Measurements from ENCODE around the gene PAQR4. TPM values are rescaled to one million over a fixed set of nuclear protein-coding genes. Genes with fewer than 3 reads are reported as not detected.

The PAQR4 gene
- total and polyA plus RNA-seq, 2 of the 13 experiments (the other 11 are each of a cell fraction or from before 2014, with no cell fraction given) = 15.9 to 24.8 TPM

DNA sequence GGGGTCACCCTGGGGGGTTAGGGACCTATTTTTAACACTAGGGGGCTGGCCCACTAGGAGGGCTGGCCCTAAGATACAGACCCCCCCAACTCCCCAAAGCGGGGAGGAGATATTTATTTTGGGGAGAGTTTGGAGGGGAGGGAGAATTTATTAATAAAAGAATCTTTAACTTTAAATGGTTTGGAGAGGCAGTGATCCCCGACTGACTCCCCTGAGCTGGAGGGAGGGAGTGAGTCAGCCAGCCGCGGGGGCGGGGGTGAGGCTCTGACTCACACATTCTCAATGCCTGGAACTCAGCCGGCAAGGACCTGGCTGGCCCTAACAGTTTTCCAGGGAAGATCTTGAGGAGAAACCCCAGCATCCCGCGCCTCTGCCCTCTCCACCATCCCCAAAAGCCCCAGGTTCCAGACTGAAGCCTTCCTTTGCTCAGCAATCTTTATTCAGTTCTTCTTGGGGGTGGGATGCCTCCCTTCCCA is 53.1 kb downstream of the PAQR4 start (continued):
- TF ChIP-seq, protein P1, sequence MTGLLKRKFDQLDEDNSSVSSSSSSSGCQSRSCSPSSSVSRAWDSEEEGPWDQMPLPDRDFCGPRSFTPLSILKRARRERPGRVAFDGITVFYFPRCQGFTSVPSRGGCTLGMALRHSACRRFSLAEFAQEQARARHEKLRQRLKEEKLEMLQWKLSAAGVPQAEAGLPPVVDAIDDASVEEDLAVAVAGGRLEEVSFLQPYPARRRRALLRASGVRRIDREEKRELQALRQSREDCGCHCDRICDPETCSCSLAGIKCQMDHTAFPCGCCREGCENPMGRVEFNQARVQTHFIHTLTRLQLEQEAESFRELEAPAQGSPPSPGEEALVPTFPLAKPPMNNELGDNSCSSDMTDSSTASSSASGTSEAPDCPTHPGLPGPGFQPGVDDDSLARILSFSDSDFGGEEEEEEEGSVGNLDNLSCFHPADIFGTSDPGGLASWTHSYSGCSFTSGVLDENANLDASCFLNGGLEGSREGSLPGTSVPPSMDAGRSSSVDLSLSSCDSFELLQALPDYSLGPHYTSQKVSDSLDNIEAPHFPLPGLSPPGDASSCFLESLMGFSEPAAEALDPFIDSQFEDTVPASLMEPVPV (CRISPR knock-in tag; IDR thresholded peaks at IDR 0.05) = no peak
- TF ChIP-seq HOXA3 (CRISPR knock-in tag; IDR thresholded peaks at IDR 0.05) (no peak), POLR2A (IDR thresholded peaks at IDR 0.05; ENCODE audit: insufficient read depth in 1 of 2, low read depth in 2 of 2, low read length in 2 of 2) (peak in 1 of 2 experiments; percentile 40; a peak in 2 of 4 replicates), TMF1 (CRISPR knock-in tag; IDR thresholded peaks at IDR 0.05; ENCODE audit: low read depth) (no peak), SAP130 (CRISPR knock-in tag; IDR thresholded peaks at IDR 0.05; ENCODE audit: low read depth) (peak; percentile 55), GATAD2A (CRISPR knock-in tag; IDR thresholded peaks at IDR 0.05) (peak; percentile 16; the same call in 1 of the 2 replicates), NR2F1 (CRISPR knock-in tag; IDR thresholded peaks at IDR 0.05) (peak in 1 of 2 experiments; percentile 40; a peak in 1 of 4 replicates), XRCC5 (optimal IDR thresholded peaks at IDR 0.05; ENCODE audit: low read length) (peak; percentile 19), FOSL1 (CRISPR knock-in tag; IDR thresholded peaks at IDR 0.05; ENCODE audit: borderline replicate concordance) (peak; percentile 91), MTF2 (CRISPR knock-in tag; IDR thresholded peaks at IDR 0.05; ENCODE audit: borderline replicate concordance) (no peak), JUND (CRISPR knock-in tag; IDR thresholded peaks at IDR 0.05) (peak; percentile 92), ZMYM3 (CRISPR knock-in tag; IDR thresholded peaks at IDR 0.05) (no peak), SP5 (CRISPR knock-in tag; IDR thresholded peaks at IDR 0.05; ENCODE audit: borderline replicate concordance, low read depth) (peak; percentile 40; the same call in 1 of the 2 replicates), RAD21 (CRISPR knock-in tag; IDR thresholded peaks at IDR 0.05) (0 out of 2 replicates have a peak, but pooled peaks have one; percentile 14), JUNB (CRISPR knock-in tag; IDR thresholded peaks at IDR 0.05; ENCODE audit: borderline replicate concordance) (peak; percentile 68; the same call in 1 of the 2 replicates), SALL2 (CRISPR knock-in tag; IDR thresholded peaks at IDR 0.05) (no peak), KLF11 (CRISPR knock-in tag; IDR thresholded peaks at IDR 0.05) (no peak), LCORL (IDR thresholded peaks at IDR 0.05) (no peak), LCORL (CRISPR knock-in tag; IDR thresholded peaks at IDR 0.05) (peak; percentile 28; the same call in 1 of the 2 replicates), ZSCAN12 (CRISPR knock-in tag; IDR thresholded peaks at IDR 0.05) (no peak), ZZZ3 (CRISPR knock-in tag; IDR thresholded peaks at IDR 0.05; ENCODE audit: borderline replicate concordance) (0 out of 2 replicates have a peak, but pooled peaks have one; percentile 33), RCOR2 (CRISPR knock-in tag; IDR thresholded peaks at IDR 0.05) (no peak)
- TF ChIP-seq, protein P2, sequence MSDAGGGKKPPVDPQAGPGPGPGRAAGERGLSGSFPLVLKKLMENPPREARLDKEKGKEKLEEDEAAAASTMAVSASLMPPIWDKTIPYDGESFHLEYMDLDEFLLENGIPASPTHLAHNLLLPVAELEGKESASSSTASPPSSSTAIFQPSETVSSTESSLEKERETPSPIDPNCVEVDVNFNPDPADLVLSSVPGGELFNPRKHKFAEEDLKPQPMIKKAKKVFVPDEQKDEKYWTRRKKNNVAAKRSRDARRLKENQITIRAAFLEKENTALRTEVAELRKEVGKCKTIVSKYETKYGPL (CRISPR knock-in tag; IDR thresholded peaks at IDR 0.05) = no peak
- TF ChIP-seq, protein P3, sequence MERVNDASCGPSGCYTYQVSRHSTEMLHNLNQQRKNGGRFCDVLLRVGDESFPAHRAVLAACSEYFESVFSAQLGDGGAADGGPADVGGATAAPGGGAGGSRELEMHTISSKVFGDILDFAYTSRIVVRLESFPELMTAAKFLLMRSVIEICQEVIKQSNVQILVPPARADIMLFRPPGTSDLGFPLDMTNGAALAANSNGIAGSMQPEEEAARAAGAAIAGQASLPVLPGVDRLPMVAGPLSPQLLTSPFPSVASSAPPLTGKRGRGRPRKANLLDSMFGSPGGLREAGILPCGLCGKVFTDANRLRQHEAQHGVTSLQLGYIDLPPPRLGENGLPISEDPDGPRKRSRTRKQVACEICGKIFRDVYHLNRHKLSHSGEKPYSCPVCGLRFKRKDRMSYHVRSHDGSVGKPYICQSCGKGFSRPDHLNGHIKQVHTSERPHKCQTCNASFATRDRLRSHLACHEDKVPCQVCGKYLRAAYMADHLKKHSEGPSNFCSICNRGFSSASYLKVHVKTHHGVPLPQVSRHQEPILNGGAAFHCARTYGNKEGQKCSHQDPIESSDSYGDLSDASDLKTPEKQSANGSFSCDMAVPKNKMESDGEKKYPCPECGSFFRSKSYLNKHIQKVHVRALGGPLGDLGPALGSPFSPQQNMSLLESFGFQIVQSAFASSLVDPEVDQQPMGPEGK (CRISPR knock-in tag; IDR thresholded peaks at IDR 0.05) = peak; percentile 86
- TF ChIP-seq, protein P4, sequence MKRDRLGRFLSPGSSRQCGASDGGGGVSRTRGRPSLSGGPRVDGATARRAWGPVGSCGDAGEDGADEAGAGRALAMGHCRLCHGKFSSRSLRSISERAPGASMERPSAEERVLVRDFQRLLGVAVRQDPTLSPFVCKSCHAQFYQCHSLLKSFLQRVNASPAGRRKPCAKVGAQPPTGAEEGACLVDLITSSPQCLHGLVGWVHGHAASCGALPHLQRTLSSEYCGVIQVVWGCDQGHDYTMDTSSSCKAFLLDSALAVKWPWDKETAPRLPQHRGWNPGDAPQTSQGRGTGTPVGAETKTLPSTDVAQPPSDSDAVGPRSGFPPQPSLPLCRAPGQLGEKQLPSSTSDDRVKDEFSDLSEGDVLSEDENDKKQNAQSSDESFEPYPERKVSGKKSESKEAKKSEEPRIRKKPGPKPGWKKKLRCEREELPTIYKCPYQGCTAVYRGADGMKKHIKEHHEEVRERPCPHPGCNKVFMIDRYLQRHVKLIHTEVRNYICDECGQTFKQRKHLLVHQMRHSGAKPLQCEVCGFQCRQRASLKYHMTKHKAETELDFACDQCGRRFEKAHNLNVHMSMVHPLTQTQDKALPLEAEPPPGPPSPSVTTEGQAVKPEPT (CRISPR knock-in tag; IDR thresholded peaks at IDR 0.05; ENCODE audit: low read depth) = no peak
